GM18511 (cell line): ENCODE measurements around the gene ARHGEF1.
"Not testable (repeated sequence)": the region's sequence is repeated elsewhere in the genome, so short reads cannot be mapped to it uniquely, and the experiment has no call there.

ENCODE experiments used
- ATAC-seq: cut with Tn5 transposase; IDR thresholded peaks from one replicate; pipeline ENCODE4 v1.9.1; 2021; ENCODE audit warnings: mild to moderate bottlenecking, moderate library complexity; ENCODE audit not compliant: unreplicated experiment

The ARHGEF1 gene

GRCh38 chr19:41928754-41929535 lies 46.0 kb downstream of the ARHGEF1 start:
- ATAC-seq = no peak

GRCh38 chr19:41929536-41930071 lies 46.6 kb downstream of the ARHGEF1 start:
- no peak for ATAC-seq

- ATAC-seq = no peak
Measured at GRCh38 chr19:41930322-41930722, 47.3 kb downstream of the ARHGEF1 start.

- ATAC-seq = no peak
Measured at GRCh38 chr19:41930926-41931592, 48.1 kb downstream of the ARHGEF1 start.

GRCh38 chr19:41932259-41932719 lies 49.3 kb downstream of the ARHGEF1 start:
- no peak for ATAC-seq

GRCh38 chr19:41932720-41933332 lies 49.8 kb downstream of the ARHGEF1 start:
- no peak for ATAC-seq

GRCh38 chr19:41933693-41934426 lies 50.9 kb downstream of the ARHGEF1 start:
- ATAC-seq = no peak

GRCh38 chr19:41934849-41935374 lies 51.9 kb downstream of the ARHGEF1 start:
- ATAC-seq = no peak

- no peak for ATAC-seq
Measured at GRCh38 chr19:41935760-41936415, 52.9 kb downstream of the ARHGEF1 start.

- no peak for ATAC-seq
Measured at GRCh38 chr19:41936416-41936850, 53.4 kb downstream of the ARHGEF1 start.

GRCh38 chr19:41936961-41937360 lies 54.0 kb downstream of the ARHGEF1 start:
- no peak for ATAC-seq

- ATAC-seq = no peak
Measured at GRCh38 chr19:41937525-41938468, 54.8 kb downstream of the ARHGEF1 start.

GRCh38 chr19:41939209-41939608 lies 56.2 kb downstream of the ARHGEF1 start:
- ATAC-seq = not testable (repeated sequence)

- ATAC-seq = no peak
Measured at GRCh38 chr19:41939861-41940730, 57.1 kb downstream of the ARHGEF1 start.

- ATAC-seq = no peak
Measured at GRCh38 chr19:41940731-41941409, 57.9 kb downstream of the ARHGEF1 start.

GRCh38 chr19:41941410-41942202 lies 58.6 kb downstream of the ARHGEF1 start:
- no peak for ATAC-seq

GRCh38 chr19:41944336-41944735 lies 61.4 kb downstream of the ARHGEF1 start:
- no peak for ATAC-seq
